Epithelial cell of proximal tubule (primary cell): Measurements from ENCODE around the gene COL5A1. TPM values are rescaled to one million over a fixed set of nuclear protein-coding genes. Genes with fewer than 3 reads are reported as not detected.

ENCODE experiments used
- DNase-seq: peaks from one replicate; pipeline ENCODE4 v3.0.0-alpha.2; 2011; ENCODE audit warnings: low read depth
- H3K4me3 ChIP-seq: 2 replicates; pipeline ENCODE4 v1.5.1; 2011; ENCODE audit warnings: low read depth, mild to moderate bottlenecking, low read length
- total RNA-seq: library from RNA; depleted of rRNA; stranded (reverse); fragments of >200 nt; gene quantifications from 2 replicates; pipeline ENCODE4 v1.2.3, GENCODE V29; 2015
- TF ChIP-seq, protein P1 (sequence below): conservative IDR thresholded peaks from 2 replicates; pipeline ENCODE4 v1.5.1; 2012; ENCODE audit warnings: low read depth, mild to moderate bottlenecking, low read length

Gene COL5A1
- total RNA-seq, 1 donor from 2014 or later = 16.0 TPM

DNA sequence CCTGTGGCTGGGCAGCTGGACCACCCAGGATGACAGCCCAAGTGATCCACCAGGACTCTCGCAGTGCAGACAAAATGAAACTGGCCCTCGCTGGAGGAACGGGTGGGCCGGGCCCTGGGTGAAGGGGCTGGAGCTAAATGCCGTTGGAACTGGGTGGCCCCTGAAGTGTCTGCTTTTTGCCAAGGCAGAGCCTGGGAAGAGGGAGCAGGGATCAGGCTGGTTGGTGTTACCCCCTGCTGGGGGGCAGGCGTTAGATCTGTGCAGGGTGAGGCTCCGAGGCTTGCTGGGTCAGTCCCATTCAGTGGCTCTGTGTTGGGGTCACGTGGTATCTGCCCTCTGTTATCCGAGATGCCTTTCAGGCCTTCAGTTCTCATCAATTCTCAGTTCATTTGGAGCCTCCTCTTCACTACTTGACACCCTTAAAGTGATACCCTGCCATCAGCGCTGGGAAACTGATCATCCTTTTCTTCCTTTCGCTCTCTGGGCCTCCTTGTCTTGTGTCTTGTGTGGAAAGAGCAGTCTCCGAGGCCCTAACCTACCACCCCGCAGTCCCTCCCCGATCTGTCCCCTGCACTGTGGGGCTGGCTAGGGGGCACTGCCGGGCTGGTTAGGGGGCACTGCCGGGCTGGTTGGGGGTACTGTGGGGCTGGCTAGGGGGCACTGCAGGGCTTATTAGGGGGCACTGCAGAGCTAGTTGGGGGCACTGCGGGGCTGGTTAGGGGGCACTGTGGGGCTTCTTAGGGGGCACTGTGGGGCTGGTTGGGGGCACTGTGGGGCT lies 37.3 kb downstream of the COL5A1 start:
- no peak for DNase-seq
- TF ChIP-seq, protein P1, sequence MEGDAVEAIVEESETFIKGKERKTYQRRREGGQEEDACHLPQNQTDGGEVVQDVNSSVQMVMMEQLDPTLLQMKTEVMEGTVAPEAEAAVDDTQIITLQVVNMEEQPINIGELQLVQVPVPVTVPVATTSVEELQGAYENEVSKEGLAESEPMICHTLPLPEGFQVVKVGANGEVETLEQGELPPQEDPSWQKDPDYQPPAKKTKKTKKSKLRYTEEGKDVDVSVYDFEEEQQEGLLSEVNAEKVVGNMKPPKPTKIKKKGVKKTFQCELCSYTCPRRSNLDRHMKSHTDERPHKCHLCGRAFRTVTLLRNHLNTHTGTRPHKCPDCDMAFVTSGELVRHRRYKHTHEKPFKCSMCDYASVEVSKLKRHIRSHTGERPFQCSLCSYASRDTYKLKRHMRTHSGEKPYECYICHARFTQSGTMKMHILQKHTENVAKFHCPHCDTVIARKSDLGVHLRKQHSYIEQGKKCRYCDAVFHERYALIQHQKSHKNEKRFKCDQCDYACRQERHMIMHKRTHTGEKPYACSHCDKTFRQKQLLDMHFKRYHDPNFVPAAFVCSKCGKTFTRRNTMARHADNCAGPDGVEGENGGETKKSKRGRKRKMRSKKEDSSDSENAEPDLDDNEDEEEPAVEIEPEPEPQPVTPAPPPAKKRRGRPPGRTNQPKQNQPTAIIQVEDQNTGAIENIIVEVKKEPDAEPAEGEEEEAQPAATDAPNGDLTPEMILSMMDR = no peak
- H3K4me3 ChIP-seq = no peak overlapping the region

DNA sequence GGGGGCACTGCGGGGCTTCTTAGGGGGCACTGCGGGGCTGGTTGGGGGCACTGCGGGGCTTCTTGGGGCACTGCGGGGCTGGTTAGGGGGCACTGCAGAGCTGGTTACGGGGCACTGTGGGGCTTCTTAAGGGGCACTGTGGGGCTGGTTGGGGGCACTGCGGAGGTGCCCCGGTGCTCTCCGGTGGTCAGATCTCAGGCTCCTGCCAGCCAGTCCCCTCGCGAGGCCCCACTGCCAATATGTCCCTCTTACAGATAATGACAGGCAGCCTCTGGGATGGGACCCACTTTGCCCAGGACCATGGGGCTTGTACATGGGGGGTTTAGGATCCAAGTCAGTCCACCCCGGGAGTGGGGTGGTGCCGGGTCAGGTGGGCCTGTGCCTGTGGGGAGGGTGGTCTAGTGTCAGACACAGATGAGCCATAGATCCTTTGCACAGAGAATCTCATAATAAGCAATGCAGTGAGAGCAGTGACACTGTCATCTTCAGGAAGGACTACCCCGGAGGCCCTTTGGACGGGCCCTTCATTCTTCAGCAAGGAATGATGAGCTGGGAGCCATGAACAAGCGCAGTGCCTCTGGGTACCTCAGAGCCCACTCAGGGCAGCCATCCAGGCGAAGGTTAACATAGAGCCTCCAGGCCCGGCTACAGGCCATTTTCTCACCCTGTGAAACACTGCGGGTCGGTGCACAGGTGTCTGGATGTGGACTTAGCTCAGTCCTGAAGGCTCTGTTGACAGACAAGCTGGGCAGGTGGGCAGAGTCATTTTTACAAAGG lies 38.2 kb downstream of the COL5A1 start:
- TF ChIP-seq, protein P1 = no peak
- no peak for DNase-seq
- no peak overlapping the region for H3K4me3 ChIP-seq

DNA sequence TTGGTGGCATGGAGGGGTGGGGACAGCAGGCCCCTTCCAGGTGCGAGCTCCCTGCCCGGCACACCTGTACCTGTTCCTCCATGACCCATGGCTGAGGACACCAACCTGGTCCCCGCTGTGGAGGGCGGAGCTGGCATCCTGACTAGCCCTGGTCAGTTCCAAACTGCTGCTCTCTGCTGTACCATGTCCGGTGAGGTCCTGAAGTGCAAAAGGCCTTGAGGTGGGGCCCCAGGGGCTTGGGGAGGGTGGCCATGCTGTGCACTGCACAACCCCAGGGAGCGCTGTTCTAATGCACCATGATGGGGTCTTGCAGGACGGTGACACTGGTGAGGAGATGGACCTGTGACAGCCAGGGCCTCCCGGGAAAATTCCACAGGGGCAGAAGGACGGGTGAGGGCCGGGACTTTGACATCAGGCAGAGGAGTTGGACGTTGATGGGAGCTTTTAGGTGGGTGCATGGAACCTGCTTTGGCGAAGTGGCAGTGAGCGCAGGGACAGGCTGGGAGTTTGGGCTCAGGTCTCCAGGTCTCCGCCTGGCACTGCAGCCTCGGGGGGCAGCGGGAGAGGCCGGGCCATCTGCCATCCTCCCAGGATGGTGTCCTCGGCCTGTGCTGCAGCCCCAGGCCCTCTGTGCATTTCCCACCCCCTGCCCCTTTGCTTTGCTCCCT lies 38.9 kb downstream of the COL5A1 start:
- DNase-seq = no peak
- TF ChIP-seq, protein P1 = no peak
- no peak overlapping the region for H3K4me3 ChIP-seq

DNA sequence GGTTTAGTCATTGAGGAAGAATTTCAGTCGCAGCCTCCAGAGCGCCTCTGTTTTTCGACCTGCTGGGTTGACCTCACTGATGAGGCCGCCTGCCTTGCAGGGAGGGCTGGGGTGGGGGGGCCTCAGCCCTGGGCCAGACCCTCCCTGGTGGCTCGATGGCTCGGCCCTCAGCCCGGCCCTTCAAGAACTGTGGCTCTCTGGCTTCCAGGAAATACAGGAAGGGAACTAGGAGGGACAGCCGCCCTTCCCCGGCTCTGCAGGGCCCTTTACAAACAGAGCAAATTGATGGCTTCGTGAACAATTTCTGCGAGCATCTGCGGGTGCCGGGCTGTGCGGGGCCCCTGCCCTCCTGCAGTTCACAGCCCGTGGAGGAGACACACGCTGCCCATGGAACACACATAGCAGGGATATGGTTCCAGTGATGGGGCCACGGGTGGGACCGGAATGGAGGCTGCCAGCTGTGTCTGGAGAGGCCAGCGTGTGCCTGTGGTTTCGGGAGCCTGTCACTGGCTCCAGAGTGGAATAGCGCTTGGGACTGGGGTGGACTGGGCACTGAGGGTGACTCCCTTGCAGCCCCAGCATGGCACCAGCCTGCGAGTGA lies 39.6 kb downstream of the COL5A1 start:
- TF ChIP-seq, protein P1 = no peak
- H3K4me3 ChIP-seq = no peak overlapping the region
- DNase-seq = no peak

DNA sequence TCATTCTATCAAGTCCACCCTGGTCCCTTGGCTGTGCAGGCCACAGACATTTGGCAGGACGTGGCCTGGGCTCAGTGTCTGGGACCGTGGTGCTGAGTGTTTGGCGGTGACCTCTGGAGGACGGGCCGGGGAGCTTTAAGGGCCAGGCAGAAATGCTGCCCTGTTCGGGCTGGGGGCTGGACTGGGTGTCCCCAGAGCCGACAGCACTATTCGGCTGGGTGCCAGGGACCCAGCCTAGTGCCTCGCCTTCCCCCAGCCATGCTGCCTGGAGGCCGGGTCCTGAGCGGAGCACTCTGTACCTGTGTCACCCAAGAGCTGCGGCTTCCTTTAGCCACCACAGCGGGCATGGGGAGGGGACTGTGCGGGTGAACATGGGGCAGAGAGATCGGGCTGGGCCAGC lies 40.4 kb downstream of the COL5A1 start:
- no peak overlapping the region for H3K4me3 ChIP-seq
- TF ChIP-seq, protein P1 = no peak
- no peak for DNase-seq

DNA sequence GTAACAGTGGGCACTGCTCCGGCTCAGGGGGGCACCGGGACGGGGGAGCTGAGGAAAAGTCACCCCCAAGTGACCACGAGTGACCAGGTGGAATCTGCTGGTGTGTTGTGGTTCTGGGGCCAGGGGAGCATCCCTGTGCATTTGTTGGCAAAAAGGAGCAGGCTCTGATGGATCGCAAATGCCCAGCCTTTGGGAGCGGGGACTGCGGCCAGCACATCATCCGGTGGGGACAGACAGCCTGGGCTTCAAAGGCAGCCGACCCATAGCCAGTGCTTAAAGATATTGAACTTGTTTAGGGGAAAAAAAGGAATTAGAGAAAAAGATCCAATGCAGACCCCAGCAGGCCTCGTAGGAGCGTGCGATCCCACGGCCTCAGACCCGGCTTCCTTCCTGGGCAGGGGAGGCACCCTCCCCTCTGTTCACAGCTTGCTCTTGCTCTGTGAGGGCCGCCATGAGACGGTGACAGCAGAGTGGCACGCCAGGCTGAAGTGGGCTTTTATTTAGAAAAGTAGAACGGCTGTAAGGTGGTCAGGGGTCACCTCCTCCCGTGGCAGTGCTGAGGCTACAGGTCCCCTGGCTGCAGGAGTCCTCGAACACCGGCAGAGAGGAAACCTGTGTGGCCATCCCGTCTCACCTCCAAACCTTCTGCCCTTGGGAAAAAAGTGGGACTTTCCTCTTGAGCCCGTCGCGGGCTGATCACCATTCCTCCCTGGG lies 41.2 kb downstream of the COL5A1 start:
- no peak for DNase-seq
- TF ChIP-seq, protein P1 = no peak
- H3K4me3 ChIP-seq = no peak overlapping the region
